ENCODE data around the gene RXFP1.

DNA sequence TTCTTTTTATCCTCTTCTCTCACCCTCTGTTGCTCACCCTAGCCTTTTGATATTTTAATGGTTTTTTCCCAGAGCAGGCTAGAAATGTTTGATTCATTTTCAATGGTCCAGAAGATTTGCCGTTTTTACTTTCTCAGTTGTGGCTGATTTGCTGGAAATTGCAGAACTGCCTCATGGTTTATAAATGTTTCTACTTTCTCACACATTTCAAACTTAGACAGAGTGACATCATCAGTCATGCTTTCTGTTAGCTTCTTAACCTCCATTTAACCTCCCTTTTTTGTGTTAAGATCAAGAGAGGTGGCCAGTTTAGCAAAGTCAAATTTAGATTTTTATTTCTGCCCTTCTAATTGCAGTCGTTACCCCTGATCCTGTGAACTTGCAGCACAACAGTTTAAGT is 8.7 kb downstream of the RXFP1 start:
- TF ChIP-seq CTCF (IDR thresholded peaks at IDR 0.05): no peak
- no peak for TF ChIP-seq POLR2A (IDR thresholded peaks at IDR 0.05)

Measured in uterus (tissue), 2 donors.